Stomach (tissue), 9 donors: ENCODE results near the gene PLEKHA4. TPM values are rescaled to one million over a fixed set of nuclear protein-coding genes. Genes with fewer than 3 reads are reported as not detected.

Source experiments
- DNase-seq, 2 donors: peaks; one replicate each; pipeline versions ENCODE4 v3.0.0 to v3.0.0-alpha.2; 2013 to 2019
- H3K27ac ChIP-seq, 5 donors: fragments of 200-600 bp in 4 of 5; sonication (generic) in 4 of 5; one replicate each; pipeline ENCODE4 v1.5.1; 2013 to 2019; ENCODE audit warnings: mild to moderate bottlenecking in 1 of 5, moderate library complexity in 1 of 5
- H3K27me3 ChIP-seq, 3 donors: fragments of 200-600 bp; sonication (generic); one replicate each; pipeline ENCODE4 v1.5.1; 2017 to 2019; ENCODE audit warnings: mixed run types in 1 of 3
- H3K36me3 ChIP-seq, 4 donors: fragments of 200-600 bp; sonication (generic); 1 replicate in 3 of 4; 2 replicates in 1 of 4; pipeline ENCODE4 v1.5.1; 2016 to 2019
- H3K4me1 ChIP-seq, 4 donors: fragments of 200-600 bp; sonication (generic); one replicate each; pipeline ENCODE4 v1.5.1; 2016 to 2019
- H3K4me3 ChIP-seq, 4 donors: fragments of 200-600 bp; sonication (generic) in 3 of 4; one replicate each; pipeline ENCODE4 v1.5.1; 2016 to 2019; ENCODE audit warnings: mild to moderate bottlenecking in 1 of 4
- H3K9me3 ChIP-seq, 4 donors: fragments of 200-600 bp; sonication (generic); one replicate each; pipeline ENCODE4 v1.5.1; 2016 to 2019
- CTCF ChIP-seq, 7 experiments: fragments of 450-650 bp in 4 of 7; fragments of 200-600 bp in 3 of 7; sonication (generic) in 3 of 7; IDR thresholded peaks; one replicate each; pipeline ENCODE4 v1.5.1; 2016 to 2019; ENCODE audit warnings: antibody characterized with exemption in 7 of 7, control low read depth in 2 of 7, mild to moderate bottlenecking in 1 of 7
- EP300 ChIP-seq: sonication (generic); formaldehyde crosslinking; IDR thresholded peaks from one replicate; pipeline ENCODE4 v1.6.1; 2017; ENCODE audit warnings: antibody characterized with exemption
- POLR2A ChIP-seq, 4 donors: fragments of 450-650 bp; IDR thresholded peaks; one replicate each; pipeline ENCODE4 v1.6.1; 2016; ENCODE audit warnings: antibody characterized with exemption in 4 of 4, control low read depth in 2 of 4, mild to moderate bottlenecking in 1 of 4, moderate library complexity in 1 of 4
- POLR2AphosphoS5 ChIP-seq, 3 donors: sonication (generic); formaldehyde crosslinking; IDR thresholded peaks; one replicate each; pipeline ENCODE4 v1.6.1; 2016; ENCODE audit warnings: antibody characterized with exemption in 3 of 3
- WGBS, 5 donors: extraction: QIAGEN DNeasy Blood & Tissue Kit in 3 of 5; methylation state at CpG; one replicate each; pipeline versions ENCODE4 v1.1.5 to v1.1.7; 2013 to 2018; 5-methylcytosine and 5-hydroxymethylcytosine counted together
- intact Hi-C: fragments of 100-400 bp; cut with DNase I; formaldehyde crosslinking; loops from one replicate; pipeline ENCODE4 v1.15.1; 2023; ENCODE audit warnings: low total_unique reads
- polyA plus RNA-seq, 3 donors: library from polyadenylated mRNA; stranded (reverse); fragments of 200-250 nt; gene quantifications; one replicate each; pipeline ENCODE4 v1.2.3, GENCODE V29; 2013
- total RNA-seq, 5 donors: library from RNA; depleted of rRNA; stranded (reverse); fragments of >200 nt; gene quantifications; one replicate each; pipeline versions ENCODE4 v1.1.0 to v1.2.3, GENCODE V29; 2014 to 2016
- donor health status: healthy with polysubstance abuse.
- donor health status: Bipolar disorder and iron deficiency.
- donor health status: healthy.

Gene PLEKHA4
- total and polyA plus RNA-seq, 8 donors, result 1.7 to 85.0 (median 30.0) TPM

GRCh38 chr19:48818234-48818820 is 50.1 kb downstream of the PLEKHA4 start:
- peak; percentile 76 to 86 for DNase-seq
- WGBS, 5 donors, result 37 to 51% (median 42%) methylated on average over 9 of the region's 9 CpGs
- H3K27me3 ChIP-seq, result no peaks in the 10 kb centered on the region
- peak overlapping the region; percentile 83 to 95 (median 86) for H3K27ac ChIP-seq
- intact Hi-C loops, result no loop called here
- TF ChIP-seq CTCF (IDR thresholded peaks at IDR 0.05) (no peak), POLR2A (IDR thresholded peaks at IDR 0.05) (no peak), EP300 (no peak), POLR2AphosphoS5 (IDR thresholded peaks at IDR 0.05) (peak in 2 of 3 donors; percentile 59 to 82)
- peaks cover 28 to 56% (median 41%) of the 10 kb centered on the region in 4 donors for H3K4me1 ChIP-seq
- no peaks in the 10 kb centered on the region for H3K9me3 ChIP-seq
- no peak overlapping the region for H3K4me3 ChIP-seq
- no peaks in the 10 kb centered on the region for H3K36me3 ChIP-seq

GRCh38 chr19:48817585-48818124 is 50.8 kb downstream of the PLEKHA4 start:
- Histone ChIP-seq H3K27ac (peak overlapping the region; percentile 83 to 95 (median 86)), H3K4me3 (no peak overlapping the region), H3K9me3 (no peaks in the 10 kb centered on the region), H3K27me3 (no peaks in the 10 kb centered on the region), H3K4me1 (peaks cover 31 to 63% (median 45%) of the 10 kb centered on the region in 4 donors), H3K36me3 (no peaks in the 10 kb centered on the region)
- WGBS, 5 donors, result 64 to 90% (median 81%) methylated on average over 5 of the region's 5 CpGs
- no peak for DNase-seq
- intact Hi-C loops, result no loop called here
- TF ChIP-seq CTCF (IDR thresholded peaks at IDR 0.05) (no peak), POLR2AphosphoS5 (IDR thresholded peaks at IDR 0.05) (no peak), EP300 (no peak), POLR2A (IDR thresholded peaks at IDR 0.05) (no peak)

GRCh38 chr19:48815870-48816501 is 52.4 kb downstream of the PLEKHA4 start:
- Histone ChIP-seq H3K27me3 (no peaks in the 10 kb centered on the region), H3K36me3 (no peaks in the 10 kb centered on the region), H3K9me3 (no peaks in the 10 kb centered on the region), H3K4me1 (peaks cover 39 to 73% (median 59%) of the 10 kb centered on the region in 4 donors), H3K27ac (peak overlapping the region; percentile 81 to 95 (median 87)), H3K4me3 (no peak overlapping the region)
- no peak for TF ChIP-seq POLR2A (IDR thresholded peaks at IDR 0.05)
- no peak for TF ChIP-seq EP300
- TF ChIP-seq CTCF (IDR thresholded peaks at IDR 0.05), result peak in 2 of 7 experiments; percentile 10 to 45
- TF ChIP-seq POLR2AphosphoS5 (IDR thresholded peaks at IDR 0.05), result peak; percentile 40 to 51 (median 48)
- peak; percentile 62 to 88 for DNase-seq
- intact Hi-C loops, result no loop called here
- 20 to 32% (median 24%) methylated on average over 14 of the region's 14 CpGs for WGBS, 5 donors

GRCh38 chr19:48814895-48815294 is 53.5 kb downstream of the PLEKHA4 start:
- no peaks in the 10 kb centered on the region for H3K27me3 ChIP-seq
- H3K27ac ChIP-seq, result peak overlapping the region; percentile 81 to 95 (median 87)

More at GRCh38 chr19:48814895-48815294, 53.5 kb downstream of the PLEKHA4 start:
- WGBS, 5 donors, result 78 to 94% (median 91%) methylated on average over 6 of the region's 6 CpGs
- no peaks in the 10 kb centered on the region for H3K36me3 ChIP-seq
- DNase-seq, result no peak
- no peaks in the 10 kb centered on the region for H3K9me3 ChIP-seq
- H3K4me1 ChIP-seq, result peaks cover 45 to 76% (median 65%) of the 10 kb centered on the region in 4 donors
- no peak overlapping the region for H3K4me3 ChIP-seq
- intact Hi-C loops, result no loop called here
- no peak for TF ChIP-seq CTCF (IDR thresholded peaks at IDR 0.05)
